HFFc6 (cell line): ENCODE measurements around the gene SLC38A1. TPM values are rescaled to one million over a fixed set of nuclear protein-coding genes. Genes with fewer than 3 reads are reported as not detected.
A peak's percentile ranks its signal among the peaks of the same experiment; 100 is the strongest.

Experiments
- DNase-seq: peaks from one replicate; pipeline ENCODE4 v3.0.0-alpha.2; 2018
- H3K27ac Mint-ChIP-seq: 2 replicates; pipeline ENCODE4 v1.8.0; 2020; ENCODE audit warnings: mild to moderate bottlenecking, mixed read lengths
- H3K27me3 Mint-ChIP-seq: 2 replicates; pipeline ENCODE4 v1.8.0; 2021; ENCODE audit warnings: mild to moderate bottlenecking, moderate library complexity, mixed read lengths; ENCODE audit not compliant: insufficient read depth
- H3K36me3 Mint-ChIP-seq: 2 replicates; pipeline ENCODE4 v1.8.0; 2021; ENCODE audit warnings: low read depth, mixed read lengths
- H3K4me1 Mint-ChIP-seq: 2 replicates; pipeline ENCODE4 v1.8.0; 2020; ENCODE audit warnings: low read depth, mixed read lengths
- H3K4me3 Mint-ChIP-seq: 2 replicates; pipeline ENCODE4 v1.8.0; 2020; ENCODE audit warnings: mild to moderate bottlenecking, moderate library complexity, mixed read lengths
- H3K9me3 Mint-ChIP-seq: 2 replicates; pipeline ENCODE4 v1.8.0; 2020; ENCODE audit warnings: mild to moderate bottlenecking, mixed read lengths
- CTCF ChIP-seq: fragments of 200-600 bp; sonication (generic); IDR thresholded peaks from 2 replicates; pipeline ENCODE4 v1.5.0; 2021; ENCODE audit warnings: antibody characterized with exemption, mild to moderate bottlenecking
- total RNA-seq, 6 experiments: library from RNA; stranded (reverse); fragmentation: NEBNext Ultra II Directional; extraction: Animal tissue kit (Norgen Biotek cat#: 25700); gene quantifications; 2 replicates in 1 of 6; 3 replicates in 5 of 6; pipeline ENCODE4 v1.2.3, GENCODE V29; 2021

SLC38A1 gene
- total RNA-seq, 6 experiments from 2014 or later: 78.2 to 98.5 (median 88.6) TPM

DNA sequence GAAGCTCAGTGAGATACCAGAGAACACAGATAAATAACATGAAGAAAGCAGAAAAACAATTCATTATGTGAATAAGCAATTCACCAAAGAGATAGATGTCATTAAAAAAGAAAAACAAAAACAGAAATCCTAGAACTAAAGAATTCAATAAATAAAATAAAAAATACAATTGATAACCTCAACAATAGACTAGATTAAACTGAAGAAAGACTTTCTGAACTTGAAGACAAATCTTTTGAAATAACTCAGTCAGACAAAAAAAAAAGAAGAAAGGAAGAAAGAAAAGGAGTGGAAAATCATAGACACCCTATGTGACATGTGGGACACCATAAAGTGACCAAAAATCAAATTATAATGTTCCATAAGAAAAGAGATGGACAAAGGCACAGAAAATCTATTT lies 14.0 kb upstream of the SLC38A1 start:
- no peak for TF ChIP-seq CTCF
- no peak for DNase-seq

GRCh38 chr12:46276756-46277155 lies 7.9 kb upstream of the SLC38A1 start:
- H3K4me1 Mint-ChIP-seq: peaks cover 5% of the 10 kb centered on the region; the same call in 1 of the 2 replicates
- TF ChIP-seq CTCF: no peak
- H3K27me3 Mint-ChIP-seq: no peaks in the 10 kb centered on the region; the same call in 1 of the 2 replicates
- H3K27ac Mint-ChIP-seq: no peak overlapping the region
- H3K4me3 Mint-ChIP-seq: no peak overlapping the region
- DNase-seq: no peak
- no peaks in the 10 kb centered on the region for H3K9me3 Mint-ChIP-seq
- H3K36me3 Mint-ChIP-seq: no peaks in the 10 kb centered on the region

More for the DNA sequence above, 14.0 kb upstream of the SLC38A1 start:
- peaks cover 57% of the 10 kb centered on the region for H3K9me3 Mint-ChIP-seq
- H3K27ac Mint-ChIP-seq: no peak overlapping the region
- H3K36me3 Mint-ChIP-seq: peaks cover 53% of the 10 kb centered on the region
- H3K4me1 Mint-ChIP-seq: peaks cover 5% of the 10 kb centered on the region; the same call in 1 of the 2 replicates
- H3K4me3 Mint-ChIP-seq: no peak overlapping the region
- peaks cover 2% of the 10 kb centered on the region for H3K27me3 Mint-ChIP-seq

DNA sequence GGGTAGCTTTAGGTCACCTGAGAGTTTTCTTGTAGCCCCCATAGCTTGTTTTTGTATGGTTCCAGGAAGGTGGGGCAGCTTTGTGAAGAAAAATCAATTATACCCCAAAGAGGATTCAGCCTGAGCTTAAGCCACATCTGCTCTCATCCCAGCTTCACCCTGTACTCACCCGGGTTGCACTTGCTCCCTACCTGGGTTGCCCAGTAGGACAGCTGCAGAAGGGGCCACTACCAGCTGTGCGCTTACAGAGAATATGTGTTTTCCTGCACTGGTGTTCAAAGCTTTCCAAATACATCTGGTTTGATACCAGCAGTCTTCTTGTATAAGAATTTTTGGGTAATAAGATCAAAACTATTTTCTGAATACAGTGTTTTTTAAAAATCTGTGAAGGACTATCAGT lies 3.0 kb upstream of the SLC38A1 start:
- Mint-ChIP-seq H3K4me3 (no peak overlapping the region), H3K27me3 (peaks cover 3% of the 10 kb centered on the region), H3K9me3 (no peaks in the 10 kb centered on the region), H3K4me1 (no peaks in the 10 kb centered on the region), H3K27ac (no peak overlapping the region), H3K36me3 (peaks cover 3% of the 10 kb centered on the region; the same call in 1 of the 2 replicates)
- no peak for TF ChIP-seq CTCF
- no peak for DNase-seq

GRCh38 chr12:46269429-46270241 lies 792 bp upstream of the SLC38A1 start:
- Mint-ChIP-seq H3K27ac (no peak overlapping the region), H3K9me3 (no peaks in the 10 kb centered on the region)

DNA sequence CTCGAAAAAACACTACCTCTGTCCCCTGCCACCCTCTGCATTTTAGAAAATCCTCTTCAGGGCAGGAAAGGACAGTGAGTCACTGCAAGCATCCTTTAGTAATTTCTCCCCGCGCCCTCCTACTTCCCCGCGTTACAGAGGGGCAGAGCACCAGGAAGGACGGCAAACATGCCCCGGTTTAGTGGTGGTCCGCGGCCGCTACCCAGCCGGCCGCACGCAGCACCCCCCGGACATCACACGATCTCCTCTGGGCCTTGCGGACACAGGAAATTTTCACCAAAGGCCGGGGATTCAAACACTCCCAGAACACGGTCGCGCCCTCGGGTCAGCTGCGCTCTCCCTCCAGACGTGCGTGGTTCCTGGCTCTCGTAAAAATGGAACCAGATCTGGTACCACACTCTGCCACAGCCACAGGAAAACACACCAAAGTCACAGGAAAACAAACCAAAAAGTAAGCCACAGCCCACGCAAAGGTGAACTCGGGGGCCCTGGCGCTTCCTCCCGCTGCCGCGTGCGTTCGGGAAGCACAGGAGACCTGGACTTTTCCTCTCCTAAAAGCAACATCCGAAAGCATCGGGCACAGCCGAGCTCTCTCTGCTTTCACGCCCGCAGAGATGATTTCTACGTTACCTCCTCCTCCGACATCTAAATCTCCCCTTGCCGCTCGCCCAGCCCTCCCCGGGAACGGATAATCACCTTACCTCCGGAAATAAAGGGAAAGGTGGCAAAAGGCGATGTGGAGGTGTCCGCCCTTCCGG lies 839 bp downstream of the SLC38A1 start:
- Mint-ChIP-seq H3K27me3 (peaks cover 3% of the 10 kb centered on the region), H3K9me3 (no peaks in the 10 kb centered on the region), H3K4me1 (no peaks in the 10 kb centered on the region), H3K27ac (no peak overlapping the region), H3K36me3 (peaks cover 3% of the 10 kb centered on the region; the same call in 1 of the 2 replicates), H3K4me3 (no peak overlapping the region)
- DNase-seq: peak; percentile 10
- TF ChIP-seq CTCF: no peak

More at GRCh38 chr12:46269429-46270241, 792 bp upstream of the SLC38A1 start:
- Mint-ChIP-seq H3K27me3 (peaks cover 3% of the 10 kb centered on the region), H3K36me3 (peaks cover 3% of the 10 kb centered on the region; the same call in 1 of the 2 replicates), H3K4me3 (peak overlapping the region; percentile 18), H3K4me1 (no peaks in the 10 kb centered on the region)
- no peak for DNase-seq
- TF ChIP-seq CTCF: no peak
